NCI-H128 (cell line): Measurements from ENCODE around the gene HMX2.

ENCODE experiments used
- DNase-seq: peaks from one replicate; lab custom pipeline; 2025; ENCODE audit not compliant: unreplicated experiment; lab: John Stamatoyannopoulos, UW

Gene HMX2

GRCh38 chr10:123136806-123137642, 10.9 kb upstream of the HMX2 start:
- no peak for DNase-seq

- DNase-seq = no peak
Observed at GRCh38 chr10:123139165-123139520, 8.8 kb upstream of the HMX2 start.

GRCh38 chr10:123139521-123140163, 8.3 kb upstream of the HMX2 start:
- no peak for DNase-seq

GRCh38 chr10:123140164-123140982, 7.6 kb upstream of the HMX2 start:
- DNase-seq = no peak

- no peak for DNase-seq
Observed at GRCh38 chr10:123140983-123141390, 6.9 kb upstream of the HMX2 start.

- DNase-seq = no peak
Observed at GRCh38 chr10:123141791-123142700, 5.9 kb upstream of the HMX2 start.

- no peak for DNase-seq
Observed at GRCh38 chr10:123142701-123143161, 5.2 kb upstream of the HMX2 start.

GRCh38 chr10:123143162-123143824, 4.6 kb upstream of the HMX2 start:
- no peak for DNase-seq

- DNase-seq = no peak
Observed at GRCh38 chr10:123143825-123144168, 4.1 kb upstream of the HMX2 start.

GRCh38 chr10:123144697-123145541, 3.0 kb upstream of the HMX2 start:
- no peak for DNase-seq

- no peak for DNase-seq
Observed at GRCh38 chr10:123145542-123146012, 2.4 kb upstream of the HMX2 start.

- DNase-seq = no peak
Observed at GRCh38 chr10:123146013-123146893, 1.7 kb upstream of the HMX2 start.

- DNase-seq = no peak
Observed at GRCh38 chr10:123146894-123147634, 872 bp upstream of the HMX2 start.

GRCh38 chr10:123148414-123149161, 652 bp downstream of the HMX2 start:
- no peak for DNase-seq

GRCh38 chr10:123149162-123149567, 1.2 kb downstream of the HMX2 start:
- DNase-seq = no peak

- DNase-seq = no peak
Observed at GRCh38 chr10:123149568-123150270, 1.8 kb downstream of the HMX2 start.
